Mucosa of stomach (tissue), 1 donor: ENCODE measurements around the gene HIP1R.

Source experiments
- H3K27me3 ChIP-seq: one replicate; pipeline ENCODE4 v1.7.0; 2013; ENCODE audit warnings: mild to moderate bottlenecking, low read length; ENCODE audit not compliant: control insufficient read depth, insufficient read depth
- H3K36me3 ChIP-seq: one replicate; pipeline ENCODE4 v1.7.0; 2013; ENCODE audit warnings: low read length; ENCODE audit not compliant: control insufficient read depth, insufficient read depth
- H3K4me1 ChIP-seq: one replicate; pipeline ENCODE4 v1.7.0; 2013; ENCODE audit warnings: mild to moderate bottlenecking, low read length; ENCODE audit not compliant: control insufficient read depth, insufficient read depth
- H3K4me3 ChIP-seq: one replicate; pipeline ENCODE4 v1.7.0; 2013; ENCODE audit warnings: low read length
- H3K9ac ChIP-seq: one replicate; pipeline ENCODE4 v1.7.0; 2013; ENCODE audit warnings: mild to moderate bottlenecking, low read length, moderate library complexity
- H3K9me3 ChIP-seq: one replicate; pipeline ENCODE4 v1.7.0; 2013; ENCODE audit warnings: mild to moderate bottlenecking, low read length, moderate library complexity; ENCODE audit not compliant: control insufficient read depth
- donor health status: Pancreatic carcinoma.

Gene HIP1R

GRCh38 chr12:122836027-122836921, 1.0 kb downstream of the HIP1R start:
- Histone ChIP-seq H3K9ac (peak overlapping the region; percentile 69), H3K4me1 (peaks cover 46% of the 10 kb centered on the region), H3K4me3 (peak overlapping the region; percentile 56), H3K9me3 (no peaks in the 10 kb centered on the region), H3K36me3 (no peaks in the 10 kb centered on the region), H3K27me3 (no peaks in the 10 kb centered on the region)

DNA sequence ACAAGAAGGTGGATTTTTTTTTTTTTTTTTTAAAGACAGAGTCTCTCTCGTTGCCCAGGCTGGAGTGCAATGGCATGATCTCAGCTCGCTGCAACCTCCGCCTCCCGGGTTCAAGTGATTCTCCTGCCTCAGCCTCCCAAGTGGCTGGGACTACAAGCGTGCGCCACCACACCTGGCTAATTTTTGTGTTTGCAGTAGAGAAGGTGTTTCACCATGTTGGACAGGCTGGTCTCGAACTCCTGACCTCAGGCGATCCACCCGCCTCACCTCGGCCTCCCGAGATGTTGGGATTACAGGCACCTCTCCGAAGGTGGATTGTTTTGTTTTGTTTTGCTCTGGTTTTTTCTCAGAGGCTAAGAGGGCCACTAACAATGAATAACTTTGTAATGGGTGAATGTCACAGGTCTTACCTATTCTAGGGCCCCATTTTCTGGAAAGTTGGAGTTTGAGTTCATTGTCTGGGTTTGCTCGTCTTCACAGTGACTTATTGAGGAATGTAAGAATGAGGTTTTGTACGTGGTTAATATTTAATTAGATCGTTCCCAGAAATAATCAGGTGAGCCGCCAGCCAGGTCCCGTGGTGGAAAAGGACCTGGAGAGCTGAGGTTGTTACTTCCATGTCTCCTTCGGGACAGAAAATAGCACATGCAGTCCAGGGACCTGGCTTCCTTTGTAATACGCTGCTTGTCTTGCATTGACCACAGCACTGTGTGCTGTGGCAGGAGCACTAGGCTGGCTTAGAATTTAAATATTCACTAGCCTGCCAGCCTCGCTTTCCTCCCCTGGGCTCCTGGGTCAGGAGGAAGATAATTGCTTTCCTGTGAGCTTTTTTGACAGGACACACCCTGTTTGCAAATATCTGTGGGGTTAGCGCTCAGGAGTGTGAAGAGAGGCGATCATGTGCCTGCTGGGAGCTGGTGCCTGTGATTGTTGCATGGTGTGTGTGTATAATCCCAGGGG, 2.3 kb downstream of the HIP1R start:
- Histone ChIP-seq H3K4me3 (peak overlapping the region; percentile 56), H3K36me3 (no peaks in the 10 kb centered on the region), H3K4me1 (peaks cover 59% of the 10 kb centered on the region), H3K9me3 (no peaks in the 10 kb centered on the region), H3K9ac (peak overlapping the region; percentile 51), H3K27me3 (no peaks in the 10 kb centered on the region)

DNA sequence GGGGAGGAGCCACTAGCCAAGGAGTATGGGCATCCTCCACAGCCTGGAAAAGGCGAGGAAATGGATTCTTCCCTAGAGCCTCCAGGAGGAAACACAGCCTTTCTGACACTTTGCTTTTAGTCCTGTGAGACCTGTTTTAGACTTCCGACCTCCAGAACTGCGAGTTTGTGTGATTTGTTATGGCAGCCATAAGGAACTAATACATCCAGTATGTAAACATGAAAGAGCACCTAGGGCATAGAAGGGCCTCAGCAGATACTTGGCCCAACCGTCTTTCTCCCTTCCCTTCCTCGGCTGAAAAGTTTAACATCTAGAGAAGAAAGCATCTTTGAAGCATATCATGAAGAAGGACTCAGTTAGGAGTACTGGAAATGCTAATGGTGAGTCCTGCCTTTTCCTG, 3.6 kb downstream of the HIP1R start:
- H3K9ac ChIP-seq, result peak overlapping the region; percentile 51
- no peaks in the 10 kb centered on the region for H3K9me3 ChIP-seq
- no peak overlapping the region for H3K4me3 ChIP-seq
- H3K36me3 ChIP-seq, result no peaks in the 10 kb centered on the region
- no peaks in the 10 kb centered on the region for H3K27me3 ChIP-seq
- peaks cover 72% of the 10 kb centered on the region for H3K4me1 ChIP-seq

- H3K9me3 ChIP-seq, result no peaks in the 10 kb centered on the region
- no peaks in the 10 kb centered on the region for H3K36me3 ChIP-seq
- H3K4me1 ChIP-seq, result peaks cover 79% of the 10 kb centered on the region
- no peak overlapping the region for H3K4me3 ChIP-seq
- no peaks in the 10 kb centered on the region for H3K27me3 ChIP-seq
- no peak overlapping the region for H3K9ac ChIP-seq
These were observed 4.8 kb downstream of the HIP1R start for GRCh38 chr12:122839907-122840554.

- H3K4me1 ChIP-seq, result peaks cover 88% of the 10 kb centered on the region
- H3K9me3 ChIP-seq, result no peaks in the 10 kb centered on the region
- no peaks in the 10 kb centered on the region for H3K27me3 ChIP-seq
- peak overlapping the region; percentile 2 for H3K9ac ChIP-seq
- no peak overlapping the region for H3K4me3 ChIP-seq
- H3K36me3 ChIP-seq, result no peaks in the 10 kb centered on the region
These were observed 5.6 kb downstream of the HIP1R start for GRCh38 chr12:122840580-122841513.

GRCh38 chr12:122841544-122842321, 6.5 kb downstream of the HIP1R start:
- no peak overlapping the region for H3K4me3 ChIP-seq
- H3K4me1 ChIP-seq, result peaks cover 91% of the 10 kb centered on the region
- no peaks in the 10 kb centered on the region for H3K9me3 ChIP-seq
- no peaks in the 10 kb centered on the region for H3K36me3 ChIP-seq
- H3K27me3 ChIP-seq, result no peaks in the 10 kb centered on the region
- H3K9ac ChIP-seq, result peak overlapping the region; percentile 2

DNA sequence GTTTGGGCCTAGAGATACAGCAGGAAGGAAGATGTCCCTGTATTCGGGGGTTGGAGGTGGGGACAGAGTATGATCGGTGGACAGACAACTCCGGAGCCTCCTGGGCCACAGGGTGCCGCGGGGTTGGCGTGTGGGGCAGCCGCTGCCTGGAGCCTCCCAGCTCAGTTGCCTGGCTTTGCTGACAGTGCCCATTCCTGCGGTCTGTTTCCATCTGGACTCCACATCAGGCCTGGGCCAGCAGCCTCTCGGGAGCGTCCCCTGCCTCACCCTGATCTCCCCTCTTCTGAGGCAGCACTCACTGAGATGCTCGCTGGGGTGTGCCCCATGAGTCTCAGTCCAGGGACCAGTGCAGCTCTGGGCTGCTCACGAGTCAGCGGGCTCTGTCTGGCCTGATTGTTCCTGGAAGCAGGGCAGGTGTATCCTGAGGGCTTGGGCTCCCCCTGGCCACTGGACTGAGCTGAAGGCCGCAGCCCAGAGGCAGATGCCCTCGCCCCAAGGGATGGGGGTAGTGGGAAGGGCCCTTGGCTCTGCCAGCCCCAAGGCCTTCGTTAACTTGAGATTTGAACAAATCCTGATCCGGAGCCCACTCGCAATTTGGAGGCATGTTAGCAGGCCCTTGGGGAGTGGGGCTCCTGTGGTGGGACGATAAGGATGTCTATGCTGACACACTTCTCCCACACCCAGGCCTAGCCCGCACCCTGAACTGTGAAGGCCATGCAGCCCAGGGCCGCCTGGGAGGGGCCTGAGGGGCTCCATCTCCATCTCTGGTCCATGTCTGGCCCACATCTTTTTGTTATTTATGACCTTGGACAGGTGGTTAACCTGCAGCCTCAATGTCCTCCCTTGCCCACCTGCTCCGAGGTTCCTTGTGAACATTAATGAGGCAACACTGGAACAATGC, 7.5 kb downstream of the HIP1R start:
- Histone ChIP-seq H3K4me3 (no peak overlapping the region), H3K36me3 (no peaks in the 10 kb centered on the region), H3K4me1 (peaks cover 81% of the 10 kb centered on the region), H3K27me3 (no peaks in the 10 kb centered on the region), H3K9ac (peak overlapping the region; percentile 36), H3K9me3 (no peaks in the 10 kb centered on the region)

DNA sequence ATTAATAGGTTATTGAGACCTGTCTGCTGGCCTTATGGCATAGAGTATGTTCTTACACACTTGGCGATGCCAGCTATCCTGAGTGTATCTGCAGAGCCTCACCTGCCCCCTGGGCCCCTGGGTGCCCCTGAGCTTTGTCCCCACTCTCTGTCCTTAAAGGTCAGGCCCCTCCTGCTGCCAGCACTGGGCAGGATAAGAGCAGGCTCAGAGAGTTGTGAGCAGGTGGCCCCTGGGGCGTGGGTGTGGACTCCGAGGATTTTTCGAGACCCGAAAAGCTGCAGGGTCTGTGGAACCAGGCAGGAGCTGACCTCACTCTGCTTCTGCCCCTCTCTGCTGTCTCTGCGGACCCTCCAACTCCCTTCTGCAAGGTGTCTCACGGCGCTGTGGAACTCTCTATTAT, 8.2 kb downstream of the HIP1R start:
- Histone ChIP-seq H3K9ac (peak overlapping the region; percentile 13), H3K4me3 (no peak overlapping the region), H3K4me1 (peaks cover 74% of the 10 kb centered on the region)

DNA sequence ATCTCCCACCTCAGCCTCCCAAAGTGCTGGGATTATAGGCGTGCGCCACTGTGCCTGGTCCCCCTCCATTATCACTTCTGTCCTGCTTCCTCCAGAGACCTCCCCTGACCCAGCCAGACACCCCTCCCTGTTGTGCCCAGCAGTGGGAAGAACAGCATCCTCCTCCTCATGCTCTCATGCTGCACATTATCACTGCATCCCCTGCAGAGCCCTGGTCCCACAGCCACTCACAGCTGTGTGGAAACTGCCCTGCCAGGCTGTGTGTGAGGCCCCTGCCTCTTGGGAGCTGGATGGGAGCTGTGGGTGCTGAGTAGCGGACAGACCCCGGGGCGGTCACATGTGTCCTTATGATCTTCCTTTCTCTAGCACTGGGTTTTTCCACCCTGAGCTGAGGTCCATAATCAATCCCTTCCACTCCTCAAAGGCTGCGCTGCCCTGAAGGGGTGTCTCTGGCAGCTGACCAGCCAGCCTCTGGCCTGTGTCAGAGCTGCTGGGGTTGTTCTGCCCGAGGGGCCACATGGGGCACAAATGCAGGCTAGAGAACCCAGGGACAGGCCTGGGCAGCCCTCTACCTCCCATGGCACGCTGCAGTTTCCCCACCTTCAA, 9.2 kb downstream of the HIP1R start:
- Histone ChIP-seq H3K27me3 (no peaks in the 10 kb centered on the region), H3K36me3 (no peaks in the 10 kb centered on the region), H3K4me3 (no peak overlapping the region), H3K9ac (no peak overlapping the region), H3K9me3 (no peaks in the 10 kb centered on the region), H3K4me1 (peaks cover 64% of the 10 kb centered on the region)

More for the DNA sequence above, 8.2 kb downstream of the HIP1R start:
- H3K9me3 ChIP-seq, result no peaks in the 10 kb centered on the region
- no peaks in the 10 kb centered on the region for H3K27me3 ChIP-seq
- H3K36me3 ChIP-seq, result no peaks in the 10 kb centered on the region
